H1 (cell line): ENCODE results near the gene AANAT. TPM values are rescaled to one million over a fixed set of nuclear protein-coding genes. Genes with fewer than 3 reads are reported as not detected.
A peak's percentile ranks its signal among the peaks of the same experiment; 100 is the strongest.

Experiments
- ASH2L ChIP-seq: fragments of 200-600, 300-600 bp; sonication (generic); IDR thresholded peaks from one replicate; pipeline ENCODE4 v1.7.1; 2017; ENCODE audit warnings: low read length
- BCL11A ChIP-seq, 2 experiments: IDR thresholded peaks; one replicate each; pipeline ENCODE4 v1.6.1; 2011; ENCODE audit warnings: low read depth in 2 of 2, low read length in 2 of 2, mild to moderate bottlenecking in 2 of 2
- CBX5 ChIP-seq: fragments of 300-800, 300-1000 bp; sonication (generic); IDR thresholded peaks from 2 replicates; pipeline ENCODE4 v1.7.1; 2016; ENCODE audit warnings: antibody characterized with exemption, low read length, low read depth
- CBX8 ChIP-seq: fragments of 300-800, 300-1000 bp; sonication (generic); IDR thresholded peaks from 2 replicates; pipeline ENCODE4 v1.7.1; 2016; ENCODE audit warnings: low read depth, low read length, borderline replicate concordance
- CEBPB ChIP-seq: IDR thresholded peaks from 2 replicates; pipeline ENCODE4 v1.6.1; 2012; ENCODE audit warnings: low read depth, low read length
- EZH2 ChIP-seq: fragments of 200-600 bp; sonication (generic); IDR thresholded peaks from 2 replicates; pipeline ENCODE4 v1.7.1; 2012; ENCODE audit warnings: low read depth, mild to moderate bottlenecking, moderate library complexity, low read length, inconsistent platforms; ENCODE audit not compliant: severe bottlenecking
- GTF2F1 ChIP-seq: IDR thresholded peaks from 2 replicates; pipeline ENCODE4 v1.6.1; 2012; ENCODE audit warnings: low read depth, low read length, improper control_type of control experiment, borderline replicate concordance
- HDAC6 ChIP-seq: IDR thresholded peaks from one replicate; pipeline ENCODE4 v1.7.1; 2012; ENCODE audit warnings: low read depth, mild to moderate bottlenecking, inconsistent platforms, low read length, moderate library complexity
- KDM1A ChIP-seq: fragments of 200-600, 300-600 bp; sonication (generic); IDR thresholded peaks from 2 replicates; pipeline ENCODE4 v1.7.1; 2016; ENCODE audit warnings: mild to moderate bottlenecking, low read length, borderline replicate concordance
- MAFK ChIP-seq: IDR thresholded peaks from 2 replicates; pipeline ENCODE4 v1.6.1; 2012; ENCODE audit warnings: low read depth, mild to moderate bottlenecking, improper control_type of control experiment, low read length
- NANOG ChIP-seq: IDR thresholded peaks from 2 replicates; pipeline ENCODE4 v1.6.1; 2011; ENCODE audit warnings: low read length, low read depth, mild to moderate bottlenecking, inconsistent platforms; ENCODE audit not compliant: insufficient read depth, poor library complexity, severe bottlenecking
- POLR2A ChIP-seq, 2 experiments: IDR thresholded peaks; 1 replicate in 1 of 2; 2 replicates in 1 of 2; pipeline ENCODE4 v1.6.1; 2011; ENCODE audit warnings: low read depth in 2 of 2, low read length in 2 of 2, mild to moderate bottlenecking in 2 of 2; ENCODE audit errors: control extremely low read depth in 1 of 2
- POLR2AphosphoS5 ChIP-seq: IDR thresholded peaks from 2 replicates; pipeline ENCODE4 v1.6.1; 2011; ENCODE audit warnings: low read depth, low read length
- POU5F1 ChIP-seq: IDR thresholded peaks from 2 replicates; pipeline ENCODE4 v1.6.1; 2011; ENCODE audit warnings: low read depth, mild to moderate bottlenecking, low read length, moderate library complexity
- RAD21 ChIP-seq, 2 experiments: IDR thresholded peaks in 1 of 2; conservative IDR thresholded peaks in 1 of 2; 2 replicates each; pipeline ENCODE4 v1.6.1; 2011; ENCODE audit warnings: low read depth in 2 of 2, low read length in 2 of 2, improper control_type of control experiment in 1 of 2, inconsistent platforms in 1 of 2, mild to moderate bottlenecking in 1 of 2, moderate library complexity in 1 of 2
- RFX5 ChIP-seq: IDR thresholded peaks from 2 replicates; pipeline ENCODE4 v1.6.1; 2011; ENCODE audit warnings: low read depth, low read length, improper control_type of control experiment, borderline replicate concordance
- SUZ12 ChIP-seq: fragments of 200-600 bp; sonication (generic); IDR thresholded peaks from 2 replicates; pipeline ENCODE4 v1.6.1; 2012; ENCODE audit warnings: mild to moderate bottlenecking, inconsistent platforms, low read length, moderate library complexity, mixed read lengths
- TAF7 ChIP-seq: optimal IDR thresholded peaks from 2 replicates; pipeline ENCODE3; 2011; ENCODE audit warnings: low read depth, mild to moderate bottlenecking, inconsistent platforms, low read length, moderate library complexity, borderline replicate concordance
- ZNF274 ChIP-seq: IDR thresholded peaks from 2 replicates; pipeline ENCODE4 v1.7.0; 2012; ENCODE audit warnings: low read length, borderline replicate concordance; ENCODE audit errors: extremely low read depth
- polyA plus RNA-seq, 7 experiments: library from polyadenylated mRNA; depleted of rRNA in 3 of 7; stranded (reverse) in 5 of 7; unstranded in 2 of 7; fragments of >200 nt in 5 of 7; fragments of 200-250 nt in 2 of 7; gene quantifications; 1 replicate in 5 of 7; 2 replicates in 1 of 7; 4 replicates in 1 of 7; pipeline versions ENCODE4 v1.2.1 to v1.2.3, GENCODE V29; 2011 to 2013; ENCODE audit warnings: missing spikeins in 2 of 7, mixed read lengths in 2 of 7
- total RNA-seq: library from RNA; stranded (reverse); fragmentation: NEBNext Ultra II Directional; extraction: Animal tissue kit (Norgen Biotek cat#: 25700); gene quantifications from 2 replicates; pipeline ENCODE4 v1.2.1, GENCODE V29; 2021
- TF ChIP-seq, protein P1 (sequence below): IDR thresholded peaks from 2 replicates; pipeline ENCODE4 v1.6.1; 2012; ENCODE audit warnings: low read length, inconsistent platforms
- TF ChIP-seq, protein P2 (sequence below): IDR thresholded peaks from 2 replicates; pipeline ENCODE4 v1.6.1; 2012; ENCODE audit warnings: inconsistent platforms
- TF ChIP-seq, protein P3 (sequence below): IDR thresholded peaks from 2 replicates; pipeline ENCODE4 v1.6.1; 2011; ENCODE audit warnings: low read depth, mild to moderate bottlenecking, low read length; ENCODE audit not compliant: insufficient read depth

AANAT gene
- total and polyA plus RNA-seq, 2 of the 8 experiments (the other 6 are each of a cell fraction or from before 2014, with no cell fraction given) = 0.53 TPM; not detected in 1

DNA sequence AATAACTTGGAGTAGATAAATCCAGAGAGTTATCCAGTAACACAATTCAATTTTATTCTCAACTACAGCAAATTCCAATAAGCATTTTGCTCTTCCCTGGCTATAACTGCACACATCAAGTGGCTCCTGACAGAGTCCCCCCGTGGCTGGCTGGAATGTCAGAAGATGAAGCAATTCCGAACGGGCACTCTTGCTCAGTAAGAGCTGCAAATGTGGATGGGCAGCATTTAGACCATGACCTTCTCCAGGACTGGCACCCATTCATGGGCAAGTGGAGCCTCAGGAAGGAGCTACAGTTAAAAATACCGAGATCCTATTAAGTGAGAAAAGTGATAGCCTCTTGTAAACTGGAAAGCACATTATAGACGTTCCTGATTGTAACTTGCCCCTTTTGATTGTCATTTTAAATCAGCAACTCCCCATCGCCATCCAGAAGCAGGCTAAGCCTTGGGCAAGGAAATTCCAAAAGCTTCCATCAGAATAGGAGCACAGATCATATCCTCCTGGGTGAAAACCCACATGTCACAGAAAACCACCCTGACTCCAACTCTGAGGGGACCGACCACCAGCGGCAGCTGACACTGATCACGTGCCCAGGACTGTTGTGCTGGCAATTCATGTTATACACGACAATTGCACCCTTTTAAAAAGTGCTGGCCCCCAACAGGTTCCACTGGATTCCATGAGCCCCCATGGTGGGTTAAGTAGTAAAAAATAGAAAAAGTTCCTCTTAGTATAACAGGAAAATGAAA lies 21.5 kb upstream of the AANAT start (continued):
- TF ChIP-seq CEBPB = peak; percentile 64; the same call in 1 of the 2 replicates
- no peak for TF ChIP-seq RAD21 (IDR thresholded peaks at IDR 0.05 in 1 of 2, conservative IDR thresholded peaks at IDR 0.05 in 1 of 2; ENCODE audit: low read depth in 2 of 2, low read length in 2 of 2)
- TF ChIP-seq, protein P1, sequence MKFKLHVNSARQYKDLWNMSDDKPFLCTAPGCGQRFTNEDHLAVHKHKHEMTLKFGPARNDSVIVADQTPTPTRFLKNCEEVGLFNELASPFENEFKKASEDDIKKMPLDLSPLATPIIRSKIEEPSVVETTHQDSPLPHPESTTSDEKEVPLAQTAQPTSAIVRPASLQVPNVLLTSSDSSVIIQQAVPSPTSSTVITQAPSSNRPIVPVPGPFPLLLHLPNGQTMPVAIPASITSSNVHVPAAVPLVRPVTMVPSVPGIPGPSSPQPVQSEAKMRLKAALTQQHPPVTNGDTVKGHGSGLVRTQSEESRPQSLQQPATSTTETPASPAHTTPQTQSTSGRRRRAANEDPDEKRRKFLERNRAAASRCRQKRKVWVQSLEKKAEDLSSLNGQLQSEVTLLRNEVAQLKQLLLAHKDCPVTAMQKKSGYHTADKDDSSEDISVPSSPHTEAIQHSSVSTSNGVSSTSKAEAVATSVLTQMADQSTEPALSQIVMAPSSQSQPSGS = no peak
- TF ChIP-seq, protein P2, sequence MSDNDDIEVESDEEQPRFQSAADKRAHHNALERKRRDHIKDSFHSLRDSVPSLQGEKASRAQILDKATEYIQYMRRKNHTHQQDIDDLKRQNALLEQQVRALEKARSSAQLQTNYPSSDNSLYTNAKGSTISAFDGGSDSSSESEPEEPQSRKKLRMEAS = 0 out of 2 replicates have a peak, but pooled peaks have one; percentile 41
- no peak for TF ChIP-seq GTF2F1
- TF ChIP-seq CBX8 = no peak
- TF ChIP-seq EZH2 = no peak
- TF ChIP-seq RFX5 = no peak
- no peak for TF ChIP-seq SUZ12
- TF ChIP-seq KDM1A = no peak
- TF ChIP-seq NANOG = no peak
- TF ChIP-seq ZNF274 = no peak
- peak; percentile 78 for TF ChIP-seq ASH2L
- no peak for TF ChIP-seq POLR2A (IDR thresholded peaks at IDR 0.05; ENCODE audit: control extremely low read depth in 1 of 2, low read depth in 2 of 2, low read length in 2 of 2)
- TF ChIP-seq MAFK = no peak
- TF ChIP-seq HDAC6 = no peak
- no peak for TF ChIP-seq POU5F1
- no peak for TF ChIP-seq BCL11A (IDR thresholded peaks at IDR 0.05; ENCODE audit: low read depth in 2 of 2, low read length in 2 of 2)
- TF ChIP-seq, protein P3, sequence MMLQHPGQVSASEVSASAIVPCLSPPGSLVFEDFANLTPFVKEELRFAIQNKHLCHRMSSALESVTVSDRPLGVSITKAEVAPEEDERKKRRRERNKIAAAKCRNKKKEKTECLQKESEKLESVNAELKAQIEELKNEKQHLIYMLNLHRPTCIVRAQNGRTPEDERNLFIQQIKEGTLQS = peak; percentile 59; the same call in 1 of the 2 replicates
- no peak for TF ChIP-seq TAF7
- TF ChIP-seq POLR2AphosphoS5 = no peak
- TF ChIP-seq CBX5 = no peak
